HG03460 (cell line): Measurements from ENCODE around the gene UBE2C.
A peak's percentile ranks its signal among the peaks of the same experiment; 100 is the strongest.

Source experiments
- ATAC-seq: cut with Tn5 transposase; IDR thresholded peaks from one replicate; pipeline ENCODE4 v1.9.1; 2021; ENCODE audit not compliant: unreplicated experiment

The UBE2C gene

GRCh38 chr20:45857114-45857881 is 44.9 kb downstream of the UBE2C start, which contains the start of the genes ACOT8 and ZSWIM3:
Gene ACOT8 (minus strand): TSS chr20:45857392. CDS start chr20:45857315, 77 bp downstream.
Gene ZSWIM3 (plus strand): TSS chr20:45857614. CDS start chr20:45857826, 212 bp downstream.
- ATAC-seq: peak; percentile 98

GRCh38 chr20:45857882-45858216 is 45.4 kb downstream of the UBE2C start:
- peak; percentile 33 for ATAC-seq

GRCh38 chr20:45859916-45860315 is 47.5 kb downstream of the UBE2C start:
- ATAC-seq: no peak

- ATAC-seq: no peak
Observed at GRCh38 chr20:45860560-45861220, 48.2 kb downstream of the UBE2C start.

GRCh38 chr20:45861221-45862075 is 49.0 kb downstream of the UBE2C start:
- no peak for ATAC-seq

- no peak for ATAC-seq
Observed at GRCh38 chr20:45863543-45864470, 51.4 kb downstream of the UBE2C start.

- no peak for ATAC-seq
Observed at GRCh38 chr20:45866454-45866853, 54.0 kb downstream of the UBE2C start.
